Measurements from ENCODE around the gene EEFSEC.

- TF ChIP-seq, protein P1, sequence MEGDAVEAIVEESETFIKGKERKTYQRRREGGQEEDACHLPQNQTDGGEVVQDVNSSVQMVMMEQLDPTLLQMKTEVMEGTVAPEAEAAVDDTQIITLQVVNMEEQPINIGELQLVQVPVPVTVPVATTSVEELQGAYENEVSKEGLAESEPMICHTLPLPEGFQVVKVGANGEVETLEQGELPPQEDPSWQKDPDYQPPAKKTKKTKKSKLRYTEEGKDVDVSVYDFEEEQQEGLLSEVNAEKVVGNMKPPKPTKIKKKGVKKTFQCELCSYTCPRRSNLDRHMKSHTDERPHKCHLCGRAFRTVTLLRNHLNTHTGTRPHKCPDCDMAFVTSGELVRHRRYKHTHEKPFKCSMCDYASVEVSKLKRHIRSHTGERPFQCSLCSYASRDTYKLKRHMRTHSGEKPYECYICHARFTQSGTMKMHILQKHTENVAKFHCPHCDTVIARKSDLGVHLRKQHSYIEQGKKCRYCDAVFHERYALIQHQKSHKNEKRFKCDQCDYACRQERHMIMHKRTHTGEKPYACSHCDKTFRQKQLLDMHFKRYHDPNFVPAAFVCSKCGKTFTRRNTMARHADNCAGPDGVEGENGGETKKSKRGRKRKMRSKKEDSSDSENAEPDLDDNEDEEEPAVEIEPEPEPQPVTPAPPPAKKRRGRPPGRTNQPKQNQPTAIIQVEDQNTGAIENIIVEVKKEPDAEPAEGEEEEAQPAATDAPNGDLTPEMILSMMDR (conservative IDR thresholded peaks at IDR 0.05; ENCODE audit: low read depth in 2 of 2) = no peak
- TF ChIP-seq EZH2 (IDR thresholded peaks at IDR 0.05; ENCODE audit: low read depth, unreplicated experiment) (no peak), EZH2phosphoT487 (IDR thresholded peaks at IDR 0.05; ENCODE audit: unreplicated experiment) (no peak), POLR2AphosphoS5 (IDR thresholded peaks at IDR 0.05; ENCODE audit: low read depth) (no peak)
Measured at GRCh38 chr3:128176276-128176833, 23.1 kb downstream of the EEFSEC start.
